GM12801 (cell line): Measurements from ENCODE around the gene SOX18.

Experiments
- CTCF ChIP-seq: IDR thresholded peaks from one replicate; pipeline ENCODE4 v1.5.1; 2011; ENCODE audit warnings: control low read depth; ENCODE audit not compliant: insufficient read length; ENCODE audit errors: extremely low read depth

Gene SOX18

GRCh38 chr20:64074184-64074789 lies 24.8 kb upstream of the SOX18 start:
- no peak for TF ChIP-seq CTCF

GRCh38 chr20:64073476-64074183 lies 24.2 kb upstream of the SOX18 start:
- TF ChIP-seq CTCF, result no peak

GRCh38 chr20:64072498-64073063 lies 23.1 kb upstream of the SOX18 start:
- no peak for TF ChIP-seq CTCF

- TF ChIP-seq CTCF, result no peak
Observed at GRCh38 chr20:64071341-64072332, 22.2 kb upstream of the SOX18 start.

GRCh38 chr20:64070244-64070993 lies 21.0 kb upstream of the SOX18 start:
- TF ChIP-seq CTCF, result no peak

- no peak for TF ChIP-seq CTCF
Observed at GRCh38 chr20:64069614-64070243, 20.3 kb upstream of the SOX18 start.
